Neural progenitor cell (in vitro differentiated cells): ENCODE measurements around the gene STAT5B. TPM values are rescaled to one million over a fixed set of nuclear protein-coding genes. Genes with fewer than 3 reads are reported as not detected.

Source experiments
- DNase-seq: peaks from one replicate; pipeline ENCODE4 v3.0.0-alpha.2; 2016; ENCODE audit warnings: low spot score
- H2AFZ ChIP-seq: fragments of 200-600 bp; sonication (generic); replicated peaks from 2 replicates; pipeline ENCODE4 v1.6.1; 2016; ENCODE audit warnings: antibody characterized with exemption
- H3F3A ChIP-seq: fragments of 200-600 bp; sonication (generic); 2 replicates; pipeline ENCODE4 v1.6.1; 2016; ENCODE audit warnings: antibody characterized with exemption, low read depth
- H3K27ac ChIP-seq: fragments of 200-600 bp; sonication (generic); 2 replicates; pipeline ENCODE4 v1.5.1; 2016; ENCODE audit warnings: mild to moderate bottlenecking
- H3K27me3 ChIP-seq: fragments of 200-600 bp; sonication (generic); 2 replicates; pipeline ENCODE4 v1.6.1; 2016; ENCODE audit warnings: mild to moderate bottlenecking, moderate library complexity
- H3K36me3 ChIP-seq: fragments of 200-600 bp; sonication (generic); 2 replicates; pipeline ENCODE4 v1.5.1; 2016
- H3K4me1 ChIP-seq: fragments of 200-600 bp; sonication (generic); 2 replicates; pipeline ENCODE4 v1.6.1; 2016; ENCODE audit warnings: mixed run types
- H3K4me2 ChIP-seq: fragments of 200-600 bp; sonication (generic); 2 replicates; pipeline ENCODE4 v1.6.1; 2016
- H3K4me3 ChIP-seq: fragments of 200-600 bp; sonication (generic); 2 replicates; pipeline ENCODE4 v1.5.1; 2016
- H3K79me2 ChIP-seq: fragments of 200-600 bp; sonication (generic); 2 replicates; pipeline ENCODE4 v1.6.1; 2016; ENCODE audit warnings: low read depth
- H3K9ac ChIP-seq: fragments of 200-600 bp; sonication (generic); 2 replicates; pipeline ENCODE4 v1.6.1; 2016
- H3K9me3 ChIP-seq: fragments of 200-600 bp; sonication (generic); 2 replicates; pipeline ENCODE4 v1.5.1; 2016; ENCODE audit warnings: low read depth
- H4K20me1 ChIP-seq: fragments of 200-600 bp; sonication (generic); 2 replicates; pipeline ENCODE4 v1.6.1; 2016; ENCODE audit warnings: low read depth
- H3K27ac Mint-ChIP-seq: 3 replicates; pipeline ENCODE4 v1.8.0; 2021; ENCODE audit warnings: mixed read lengths
- H3K27me3 Mint-ChIP-seq: 2 replicates; pipeline ENCODE4 v1.8.0; 2022; ENCODE audit warnings: low read depth, mild to moderate bottlenecking, inconsistent platforms, moderate library complexity, mixed read lengths; ENCODE audit not compliant: insufficient read depth
- H3K36me3 Mint-ChIP-seq: 3 replicates; pipeline ENCODE4 v1.8.0; 2021; ENCODE audit warnings: mixed read lengths
- H3K4me1 Mint-ChIP-seq: 3 replicates; pipeline ENCODE4 v1.8.0; 2021; ENCODE audit warnings: mixed read lengths
- H3K4me3 Mint-ChIP-seq: 3 replicates; pipeline ENCODE4 v1.8.0; 2021; ENCODE audit warnings: mild to moderate bottlenecking, moderate library complexity, mixed read lengths
- H3K9me3 Mint-ChIP-seq: 3 replicates; pipeline ENCODE4 v1.8.0; 2020; ENCODE audit warnings: mixed read lengths
- CTCF ChIP-seq: fragments of 200-600 bp; sonication (generic); IDR thresholded peaks from 2 replicates; pipeline ENCODE4 v1.5.1; 2017; ENCODE audit warnings: antibody characterized with exemption, mild to moderate bottlenecking
- EZH2 ChIP-seq: fragments of 200-600 bp; sonication (generic); IDR thresholded peaks from 2 replicates; pipeline ENCODE4 v1.6.1; 2017; ENCODE audit warnings: antibody characterized with exemption, mild to moderate bottlenecking, moderate library complexity
- EZH2phosphoT487 ChIP-seq: fragments of 200-600 bp; sonication (generic); IDR thresholded peaks from 2 replicates; pipeline ENCODE4 v1.6.1; 2017; ENCODE audit warnings: antibody characterized with exemption
- total RNA-seq: library from RNA; depleted of rRNA; stranded (reverse); fragments of >200 nt; gene quantifications from 2 replicates; pipeline ENCODE4 v1.2.3, GENCODE V29; 2015; ENCODE audit warnings: low replicate concordance

Gene STAT5B
- total RNA-seq, 1 donor from 2014 or later = 96.4 TPM

GRCh38 chr17:42313389-42313772 lies 37.2 kb upstream of the STAT5B start:
- no peak overlapping the region for H2AFZ ChIP-seq
- H3K9ac ChIP-seq = no peak overlapping the region
- H3K9me3 ChIP-seq = no peaks in the 10 kb centered on the region
- no peaks in the 10 kb centered on the region for H3K27me3 Mint-ChIP-seq
- no peak overlapping the region for H3K4me2 ChIP-seq
- H3K4me3 ChIP-seq = no peak overlapping the region
- H3K4me1 ChIP-seq = peaks cover 25% of the 10 kb centered on the region
- peaks cover 13% of the 10 kb centered on the region for H3K36me3 Mint-ChIP-seq
- H3K27me3 ChIP-seq = no peaks in the 10 kb centered on the region
- no peak overlapping the region for H3K4me3 Mint-ChIP-seq
- DNase-seq = no peak
- peaks cover 33% of the 10 kb centered on the region for H3K4me1 Mint-ChIP-seq
- H3F3A ChIP-seq = peaks cover 36% of the 10 kb centered on the region
- no peaks in the 10 kb centered on the region for H4K20me1 ChIP-seq
- no peaks in the 10 kb centered on the region for H3K9me3 Mint-ChIP-seq
- H3K27ac ChIP-seq = no peak overlapping the region
- TF ChIP-seq CTCF = no peak
- no peak for TF ChIP-seq EZH2
- no peak for TF ChIP-seq EZH2phosphoT487
- no peak overlapping the region for H3K27ac Mint-ChIP-seq
- H3K79me2 ChIP-seq = no peaks in the 10 kb centered on the region
- H3K36me3 ChIP-seq = no peaks in the 10 kb centered on the region

- peak; percentile 95 for DNase-seq
- Histone ChIP-seq H3K27ac (no peak overlapping the region), H2AFZ (no peak overlapping the region), H3K36me3 (no peaks in the 10 kb centered on the region), H3K4me1 (peaks cover 25% of the 10 kb centered on the region), H3K79me2 (no peaks in the 10 kb centered on the region), H3K4me2 (peak overlapping the region; percentile 65), H3F3A (peaks cover 36% of the 10 kb centered on the region), H3K9me3 (no peaks in the 10 kb centered on the region), H3K4me3 (peak overlapping the region; percentile 23), H4K20me1 (no peaks in the 10 kb centered on the region), H3K9ac (no peak overlapping the region), H3K27me3 (no peaks in the 10 kb centered on the region)
- Mint-ChIP-seq H3K4me3 (no peak overlapping the region), H3K27me3 (no peaks in the 10 kb centered on the region), H3K4me1 (peaks cover 33% of the 10 kb centered on the region), H3K27ac (no peak overlapping the region), H3K36me3 (peaks cover 13% of the 10 kb centered on the region), H3K9me3 (no peaks in the 10 kb centered on the region)
- TF ChIP-seq EZH2phosphoT487 = no peak
- TF ChIP-seq CTCF = peak; percentile 69
Measured at GRCh38 chr17:42312285-42313130, 36.3 kb upstream of the STAT5B start.

GRCh38 chr17:42312035-42312284 lies 35.8 kb upstream of the STAT5B start:
- no peaks in the 10 kb centered on the region for H3K27me3 ChIP-seq
- peak overlapping the region; percentile 65 for H3K4me2 ChIP-seq
- H3K9me3 Mint-ChIP-seq = no peaks in the 10 kb centered on the region
- peak overlapping the region; percentile 39 for H3K4me3 Mint-ChIP-seq
- peaks cover 33% of the 10 kb centered on the region for H3K4me1 Mint-ChIP-seq
- no peaks in the 10 kb centered on the region for H3K79me2 ChIP-seq
- no peak overlapping the region for H3K27ac ChIP-seq
- H3K9ac ChIP-seq = no peak overlapping the region
- no peaks in the 10 kb centered on the region for H4K20me1 ChIP-seq
- no peaks in the 10 kb centered on the region for H3K36me3 ChIP-seq
- no peak overlapping the region for H3K4me3 ChIP-seq
- H3K9me3 ChIP-seq = no peaks in the 10 kb centered on the region
- H3K36me3 Mint-ChIP-seq = peaks cover 10% of the 10 kb centered on the region
- H2AFZ ChIP-seq = no peak overlapping the region
- DNase-seq = no peak
- TF ChIP-seq EZH2phosphoT487 (no peak), CTCF (no peak), EZH2 (no peak)
- no peaks in the 10 kb centered on the region for H3K27me3 Mint-ChIP-seq
- H3K27ac Mint-ChIP-seq = no peak overlapping the region
- peaks cover 36% of the 10 kb centered on the region for H3F3A ChIP-seq
- H3K4me1 ChIP-seq = peaks cover 25% of the 10 kb centered on the region
